ENCODE data around the gene SH3PXD2A.
"Not testable (repeated sequence)": the region's sequence is repeated elsewhere in the genome, so short reads cannot be mapped to it uniquely, and the experiment has no call there.

SH3PXD2A gene

DNA sequence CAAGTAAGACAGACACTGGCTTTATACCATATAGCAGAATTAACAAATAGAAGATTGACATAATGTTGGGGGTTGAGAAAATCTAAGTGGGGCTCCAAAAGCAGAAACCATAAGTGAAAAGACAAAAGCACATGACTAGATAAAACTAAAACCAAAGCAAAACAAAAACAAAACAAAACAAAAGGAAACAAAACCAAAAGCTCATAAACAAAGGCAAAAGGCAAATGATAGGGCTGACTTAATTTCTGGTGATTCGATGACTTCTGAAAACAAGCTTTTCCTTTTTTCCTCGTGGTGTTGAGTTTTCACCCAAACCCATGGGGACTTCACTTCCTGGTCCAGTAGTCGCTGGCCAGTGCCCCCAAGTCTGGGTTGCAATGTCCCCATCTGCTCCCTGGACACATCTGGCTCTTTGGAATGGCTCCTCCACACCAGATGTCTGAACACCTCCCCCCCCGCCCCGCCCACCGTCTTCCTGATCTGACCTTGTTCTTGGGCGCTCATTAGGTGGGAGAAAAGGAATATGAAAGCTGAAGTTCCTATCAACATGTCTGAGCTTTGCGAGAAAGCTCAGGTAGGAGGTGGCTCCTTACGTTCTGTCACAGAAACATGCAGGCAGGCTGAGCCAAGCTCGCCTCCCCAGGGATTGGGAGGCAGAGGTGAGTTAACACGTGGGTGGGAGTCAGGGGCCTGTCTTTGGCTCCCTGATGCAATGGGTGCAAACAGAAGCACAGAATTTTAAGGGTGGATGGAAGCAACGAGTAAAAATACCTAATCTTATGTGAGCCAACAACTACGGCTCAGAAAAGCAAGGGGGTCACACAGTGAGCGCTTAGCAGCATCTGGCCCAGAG is 240.8 kb downstream of the SH3PXD2A start:
- no peak for DNase-seq

DNA sequence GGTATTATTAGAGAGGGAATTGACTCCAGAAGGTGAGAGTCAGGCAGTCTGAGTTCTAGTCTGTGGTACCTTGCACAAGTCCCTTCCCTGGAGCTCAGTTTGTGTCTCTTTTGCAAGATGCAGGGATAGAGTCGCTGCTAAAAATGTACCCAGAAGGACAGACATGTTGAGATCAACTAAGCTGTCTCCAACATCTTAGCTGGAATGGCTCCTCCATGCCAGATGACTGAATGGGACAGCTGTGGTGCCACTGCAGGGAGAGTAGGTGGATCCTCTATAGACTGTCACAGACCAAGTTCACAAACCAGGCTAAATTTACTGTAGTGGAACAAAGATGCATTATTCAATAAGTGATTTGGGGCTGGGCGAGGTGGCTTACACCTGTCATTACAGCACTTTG is 241.8 kb downstream of the SH3PXD2A start:
- no peak for DNase-seq

DNA sequence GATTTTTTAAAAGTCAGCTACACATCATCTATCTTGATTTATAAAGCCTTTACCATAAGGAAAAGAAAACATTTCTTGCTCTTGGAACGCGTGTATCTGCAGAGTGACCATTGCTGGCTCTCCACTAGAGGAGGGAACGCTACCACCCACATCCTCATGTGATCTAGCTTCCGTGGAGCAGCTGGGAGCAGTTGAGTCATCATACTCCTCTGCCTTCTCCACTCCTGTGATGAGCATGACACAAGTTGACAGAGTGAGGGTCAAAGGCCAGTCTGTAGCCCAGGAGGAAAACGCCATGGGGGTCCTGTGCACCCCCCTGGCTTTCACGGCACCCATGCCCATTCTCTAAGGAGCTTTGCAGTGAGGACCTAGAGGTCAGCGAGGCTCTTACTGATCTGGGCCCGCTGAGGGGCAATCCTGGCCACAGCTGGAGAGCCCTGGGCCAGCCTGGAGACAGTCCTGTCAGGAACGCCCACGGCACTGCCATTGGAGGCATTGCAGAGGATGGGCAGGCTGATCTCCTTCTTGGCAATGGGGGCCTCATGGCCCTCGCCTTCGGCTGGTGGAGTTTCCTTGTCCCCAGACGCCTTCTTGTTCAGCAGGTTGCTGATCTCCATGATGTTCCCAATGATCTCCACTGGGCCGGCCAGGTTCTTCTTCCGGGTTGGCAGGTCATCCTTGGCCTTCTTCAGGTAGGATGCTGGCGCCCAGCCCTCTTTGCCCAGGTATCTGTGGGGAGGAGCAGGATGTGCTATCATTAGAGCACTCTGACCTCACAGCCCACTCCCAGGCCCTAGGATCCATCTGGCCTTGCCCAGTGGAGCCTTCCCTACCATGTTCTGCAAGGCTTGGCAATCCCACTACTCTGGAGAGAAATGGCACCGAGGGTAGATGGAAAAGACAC is 242.7 kb downstream of the SH3PXD2A start:
- DNase-seq, result no peak

DNA sequence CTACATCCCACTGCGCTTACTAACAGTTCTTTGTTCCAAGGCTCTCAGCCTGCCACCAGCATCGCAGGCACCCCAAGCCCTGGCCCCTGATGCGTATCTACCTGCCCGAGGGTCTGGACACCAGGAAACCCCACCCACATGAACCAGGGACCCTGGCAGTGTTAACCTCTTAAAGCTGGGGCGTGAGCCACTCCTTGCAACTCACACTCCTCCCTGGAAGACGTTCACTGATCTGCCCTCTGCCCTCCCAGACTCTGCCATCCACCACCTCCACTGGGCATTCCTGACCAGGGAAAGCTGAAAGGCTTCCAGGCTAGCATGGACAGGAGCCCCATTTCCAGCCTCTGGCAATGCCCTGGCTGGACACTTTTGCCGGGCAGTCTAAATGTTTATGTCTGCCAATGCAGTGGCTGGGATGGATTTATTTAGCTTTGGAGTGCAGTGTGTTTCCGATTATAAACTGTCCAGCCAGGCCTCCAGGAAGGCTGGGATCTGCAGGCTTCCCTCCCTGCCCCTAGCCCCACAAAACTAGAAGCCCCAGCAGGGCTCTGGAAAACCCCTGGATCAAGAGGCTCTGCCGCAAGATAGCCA is 244.4 kb downstream of the SH3PXD2A start:
- no peak for DNase-seq

DNA sequence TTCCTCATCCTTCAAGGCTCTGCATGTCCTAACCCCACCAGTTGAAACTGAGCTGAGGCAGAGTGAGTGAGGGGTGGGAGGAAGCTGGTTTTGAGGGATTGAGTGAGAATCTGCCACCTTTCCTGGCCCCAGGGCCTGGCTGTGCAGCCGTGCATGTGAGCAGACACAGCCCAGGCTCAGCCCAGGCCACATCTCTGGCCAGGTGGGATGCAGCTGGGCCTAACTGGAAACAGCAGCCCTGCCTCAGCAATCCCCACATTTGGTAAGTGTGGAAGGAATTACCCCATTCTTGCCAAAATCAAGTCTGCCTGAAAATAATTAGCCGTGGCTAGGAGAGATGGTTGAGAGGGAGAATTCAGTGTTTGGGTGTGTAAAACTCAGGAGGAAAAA is 245.3 kb downstream of the SH3PXD2A start:
- DNase-seq, result no peak

DNA sequence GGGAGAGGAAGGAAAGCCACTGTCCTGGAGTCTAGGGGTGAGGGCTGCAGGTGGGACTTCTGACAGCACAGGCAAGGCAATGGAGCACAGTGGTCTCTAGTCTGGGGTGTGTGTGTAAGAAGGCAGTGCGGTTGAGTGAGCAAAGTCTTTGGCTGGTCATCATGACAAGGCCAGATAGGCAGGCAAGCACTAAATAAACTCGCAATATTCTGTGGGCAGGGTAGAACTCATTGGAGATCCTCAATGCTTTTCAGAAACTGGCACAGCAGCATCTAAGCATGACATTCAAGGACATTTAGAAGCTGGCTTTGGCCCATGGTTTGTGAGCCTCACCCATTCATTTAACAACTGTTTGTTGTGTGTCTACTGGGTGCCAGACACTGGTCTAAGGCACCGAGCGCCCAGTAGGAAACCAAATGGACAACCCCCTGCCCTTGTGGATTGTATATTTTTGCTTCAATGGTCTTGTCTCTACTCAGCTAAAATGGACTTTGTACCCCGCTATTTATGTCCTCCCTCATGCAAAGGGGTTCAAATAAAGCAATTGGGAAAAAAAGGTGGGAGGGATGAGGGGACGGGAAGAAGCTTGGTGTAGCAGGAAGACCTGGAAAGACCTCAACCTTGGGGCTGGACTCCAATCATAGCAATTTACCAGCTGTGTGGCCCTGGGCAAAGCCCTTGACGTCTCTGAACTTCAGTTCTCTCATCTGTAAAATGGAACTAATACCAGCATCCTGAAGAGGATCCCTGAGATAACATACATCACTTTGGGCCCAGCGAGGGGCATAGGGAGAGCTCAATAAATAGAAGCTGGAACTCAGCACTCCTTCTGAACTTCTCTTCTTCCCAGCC is 245.9 kb downstream of the SH3PXD2A start:
- DNase-seq, result no peak

DNA sequence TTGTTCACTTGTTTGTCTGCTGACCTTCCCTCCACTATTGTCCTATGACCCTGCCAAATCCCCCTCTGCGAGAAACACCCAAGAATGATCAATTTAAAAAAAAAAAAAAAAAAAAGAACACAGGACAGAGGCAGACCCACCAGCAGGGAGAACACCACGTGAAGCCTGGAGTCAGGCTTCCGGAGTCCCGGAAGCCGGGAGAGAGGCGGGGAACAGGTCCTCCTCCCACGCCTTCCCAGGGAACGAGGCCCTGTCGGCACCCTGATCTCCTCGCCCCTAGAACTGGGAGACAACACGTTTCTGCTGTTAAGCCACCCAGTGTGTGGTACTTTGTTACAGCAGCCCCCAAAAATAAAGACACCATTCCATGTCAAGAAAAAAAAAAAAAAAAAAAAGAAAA is 247.3 kb downstream of the SH3PXD2A start:
- not testable (repeated sequence) for DNase-seq

DNA sequence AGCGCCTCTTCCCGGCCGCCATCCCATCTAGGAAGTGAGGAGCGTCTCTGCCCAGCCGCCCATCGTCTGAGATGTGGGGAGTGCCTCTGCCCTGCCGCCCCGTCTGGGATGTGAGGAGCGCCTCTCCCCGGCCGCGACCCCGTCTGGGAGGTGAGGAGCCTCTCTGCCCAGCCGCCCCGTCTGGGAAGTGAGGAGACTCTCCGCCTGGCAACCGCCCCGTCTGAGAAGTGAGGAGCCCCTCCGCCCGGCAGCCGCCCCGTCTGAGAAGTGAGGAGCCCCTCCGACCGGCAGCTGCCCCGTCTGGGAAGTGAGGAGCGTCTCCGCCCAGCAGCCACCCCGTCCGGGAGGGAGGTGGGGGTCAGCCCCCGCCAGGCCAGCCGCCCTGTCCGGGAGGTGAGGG is 248.3 kb downstream of the SH3PXD2A start:
- DNase-seq, result not testable (repeated sequence)

DNA sequence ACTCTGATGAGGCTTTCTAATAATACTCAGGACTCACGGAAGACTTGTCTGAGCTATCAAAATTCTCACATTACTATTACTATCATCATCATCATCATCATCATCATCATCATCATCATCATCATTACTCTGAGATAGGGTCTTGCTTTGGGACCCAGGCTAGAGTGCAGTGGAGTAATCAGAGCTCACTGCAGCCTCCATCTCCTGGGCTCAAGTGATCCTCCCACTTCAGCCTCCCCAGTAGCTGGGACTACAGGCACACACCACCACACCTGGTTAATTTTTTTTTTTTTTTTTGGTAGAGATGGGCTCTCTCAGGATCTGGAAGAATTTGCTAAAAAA is 249.3 kb downstream of the SH3PXD2A start:
- DNase-seq, result not testable (repeated sequence)

DNA sequence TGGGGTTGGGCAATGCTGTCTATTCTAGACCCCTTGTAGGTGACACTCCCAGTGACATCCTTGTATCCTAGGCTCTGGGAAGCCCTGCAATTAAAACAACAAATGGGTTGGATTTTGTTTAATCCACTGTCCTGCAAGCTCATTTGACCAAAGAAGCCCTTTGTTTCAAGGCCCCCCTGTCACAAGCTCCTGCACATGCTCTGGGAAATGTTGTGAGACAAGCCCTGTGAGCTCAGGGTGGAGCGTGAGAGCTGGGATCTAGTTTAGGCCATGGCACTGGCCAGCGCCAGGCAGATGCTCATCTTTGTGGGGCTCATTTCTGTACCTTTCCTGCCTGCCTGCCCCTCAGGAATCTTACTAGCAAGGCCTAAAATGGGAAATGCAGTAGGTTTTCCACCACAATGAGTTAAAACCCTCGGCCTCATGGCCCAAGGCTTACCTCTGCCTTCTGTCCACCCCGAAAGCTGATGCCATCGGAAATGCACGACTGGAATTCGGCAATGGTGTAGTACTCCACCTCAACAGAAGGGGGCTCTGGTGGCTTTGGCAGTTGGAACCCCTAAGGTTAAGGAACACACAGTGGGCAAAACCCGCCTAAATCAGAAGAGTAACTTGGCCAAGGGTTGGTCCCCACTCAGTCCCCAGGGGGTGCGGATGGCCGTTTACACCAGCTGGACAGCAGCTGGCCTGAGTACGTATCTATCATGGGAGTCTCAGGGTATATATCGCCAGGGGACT is 249.8 kb downstream of the SH3PXD2A start:
- DNase-seq, result no peak

DNA sequence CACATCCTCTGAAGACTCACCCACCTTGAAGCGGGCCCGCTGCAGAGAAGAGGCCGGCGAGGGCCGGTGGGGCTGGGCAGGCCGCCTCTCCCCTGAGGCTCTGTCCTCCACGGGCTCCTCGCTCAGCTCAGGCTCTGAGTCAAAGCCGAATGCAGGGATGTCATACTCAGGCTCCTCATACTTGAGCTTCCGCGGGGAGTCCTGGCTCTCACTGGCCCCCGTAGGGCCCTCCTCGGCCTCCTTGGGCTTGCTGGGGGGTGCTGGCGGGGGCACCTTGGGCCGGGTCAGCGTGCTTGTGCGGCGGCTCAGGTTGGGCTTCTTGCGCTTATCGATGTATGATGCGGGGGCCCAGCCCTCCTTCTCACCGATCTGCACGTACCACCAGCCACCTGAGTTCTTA is 252.0 kb downstream of the SH3PXD2A start:
- no peak for DNase-seq

DNA sequence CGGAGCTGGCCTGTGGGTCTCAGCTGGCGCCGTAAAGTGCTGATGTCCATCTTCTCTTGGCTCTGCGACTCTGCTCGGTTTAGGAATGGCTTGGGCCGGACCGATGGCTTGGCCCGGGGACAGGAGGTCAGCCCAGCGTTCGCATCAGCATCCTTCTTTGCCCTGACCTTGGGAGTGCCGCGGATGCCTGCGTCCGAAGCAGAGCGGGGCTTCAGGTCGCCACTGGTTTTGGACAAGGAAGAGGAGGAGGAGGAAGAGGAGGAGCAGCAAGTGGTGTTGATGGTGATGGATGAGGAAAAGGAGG is 252.6 kb downstream of the SH3PXD2A start:
- DNase-seq, result no peak

DNA sequence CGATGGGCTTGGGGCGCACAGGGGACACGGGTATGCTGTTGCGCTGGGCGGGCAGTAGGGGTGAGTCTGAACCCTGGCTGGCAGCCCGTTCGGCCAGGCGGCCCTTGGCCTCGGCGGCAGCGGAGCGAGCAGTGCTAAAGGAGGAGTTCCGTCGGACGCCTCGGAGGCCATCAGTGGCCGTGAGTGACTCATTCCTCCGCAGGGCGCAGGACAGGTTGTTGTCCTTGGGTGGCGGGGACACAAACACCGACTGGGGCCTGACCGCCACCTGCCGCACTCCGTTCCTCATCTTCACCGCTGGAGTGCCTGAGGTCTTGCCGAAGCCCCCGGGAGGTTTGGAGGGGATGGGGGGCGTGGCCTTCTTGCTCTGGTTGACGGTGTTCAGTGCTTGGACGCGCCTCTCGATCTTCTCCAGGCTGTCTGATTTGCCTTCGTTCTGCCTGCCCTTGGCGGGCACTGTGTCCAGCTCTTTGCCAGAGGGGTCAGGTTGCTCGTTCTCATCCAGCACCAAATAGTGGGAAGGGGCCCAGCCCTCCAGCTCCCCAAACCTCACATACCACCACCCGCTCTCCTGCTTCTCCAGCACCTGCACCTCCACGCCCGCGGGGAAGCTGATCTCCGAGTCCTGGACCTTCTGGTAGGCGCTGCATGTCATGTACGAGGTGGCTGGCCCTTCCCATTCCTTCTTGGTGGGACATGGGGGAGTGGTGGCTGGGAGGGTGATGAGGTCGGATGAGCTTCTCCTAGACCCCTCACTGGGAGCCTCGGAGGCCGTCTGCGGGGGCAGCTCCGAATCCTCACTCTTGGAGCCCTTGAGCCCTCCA is 253.1 kb downstream of the SH3PXD2A start:
- no peak for DNase-seq

DNA sequence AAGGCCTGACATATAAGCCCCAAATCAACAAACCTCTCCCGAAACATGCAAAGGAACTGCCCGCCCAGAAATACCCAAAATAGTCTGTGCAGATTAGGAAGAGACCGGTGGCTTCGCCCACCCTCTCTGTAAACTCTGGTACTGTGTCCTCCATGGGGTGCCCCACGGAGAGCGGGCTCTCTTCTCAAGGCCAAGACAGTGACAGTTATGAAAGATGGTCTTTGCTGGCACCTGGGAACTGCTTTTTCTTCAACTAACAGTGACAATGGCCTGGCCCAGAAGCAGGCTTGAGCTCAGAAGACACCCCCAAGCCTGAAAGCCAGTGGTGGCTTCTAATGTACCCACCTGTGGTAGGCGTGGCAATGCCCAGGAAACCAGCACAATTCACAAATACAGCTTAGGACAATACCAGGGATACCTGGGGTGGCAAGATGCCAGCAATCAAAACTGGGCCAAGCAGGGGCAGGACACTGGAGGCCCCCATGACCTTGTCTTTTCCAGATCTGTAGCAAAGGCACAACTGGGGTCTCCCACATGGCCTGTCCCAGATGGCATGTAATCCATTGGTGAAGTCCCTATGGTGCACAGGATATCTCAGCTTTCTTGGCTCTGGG is 254.3 kb downstream of the SH3PXD2A start:
- DNase-seq, result no peak

DNA sequence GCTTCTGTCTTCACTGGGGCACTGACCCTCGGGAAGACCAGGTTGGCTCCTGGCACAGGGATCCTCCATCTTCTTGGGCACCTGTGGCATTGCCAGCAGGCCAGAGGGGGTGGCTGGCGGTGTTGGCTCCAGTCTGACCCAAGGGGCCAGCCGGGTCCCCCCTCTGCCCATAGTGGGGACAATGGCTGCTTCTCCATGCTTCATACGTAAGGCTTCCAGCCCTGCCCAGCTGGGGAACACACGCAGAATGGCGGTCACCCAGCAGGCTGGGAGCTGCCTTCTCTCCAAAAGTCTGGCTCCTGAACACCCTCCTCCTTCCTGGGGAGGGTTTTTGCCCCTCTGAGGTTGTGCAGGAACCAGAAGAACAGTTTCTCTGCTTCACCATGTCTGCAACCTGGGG is 255.1 kb downstream of the SH3PXD2A start:
- no peak for DNase-seq

DNA sequence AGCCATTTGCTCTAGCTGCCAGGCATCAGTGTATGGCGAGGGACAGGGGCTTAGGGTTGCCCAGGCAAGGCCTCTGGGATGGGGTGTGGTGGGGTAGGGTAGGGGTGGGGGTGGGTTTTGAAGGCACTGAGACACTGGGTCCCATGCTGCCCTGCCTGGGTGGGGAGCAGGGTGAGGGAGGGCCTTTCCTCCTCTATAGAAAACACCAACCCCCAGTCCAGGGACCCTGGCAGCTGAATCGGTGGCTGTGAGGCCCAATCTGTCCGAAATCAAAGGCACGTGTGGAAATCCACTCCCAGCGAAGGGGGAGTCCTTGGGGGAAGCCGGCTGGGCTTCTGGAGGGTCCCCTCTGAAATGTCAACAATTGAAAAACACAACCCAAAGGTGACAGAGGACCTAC is 255.5 kb downstream of the SH3PXD2A start:
- DNase-seq, result no peak

DNA sequence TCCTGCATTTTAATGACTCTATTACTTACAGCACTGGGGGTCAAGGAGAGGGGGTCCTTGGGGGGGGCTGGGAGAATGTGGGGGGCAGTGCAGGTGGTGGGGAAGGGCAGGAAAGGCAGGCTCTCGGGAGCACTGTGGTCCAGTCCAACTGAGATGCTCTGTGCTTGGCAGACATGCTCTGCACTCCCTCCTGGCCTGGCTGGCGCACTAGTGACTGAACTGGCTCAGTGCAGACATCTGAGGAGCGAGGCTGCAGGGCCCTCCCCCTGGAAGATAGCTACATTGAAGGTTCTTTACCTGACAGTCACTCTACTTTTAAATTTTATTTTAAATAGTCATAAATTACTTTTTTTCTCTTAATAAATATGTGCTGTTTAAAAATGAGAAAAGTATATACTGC is 256.2 kb downstream of the SH3PXD2A start:
- no peak for DNase-seq

DNA sequence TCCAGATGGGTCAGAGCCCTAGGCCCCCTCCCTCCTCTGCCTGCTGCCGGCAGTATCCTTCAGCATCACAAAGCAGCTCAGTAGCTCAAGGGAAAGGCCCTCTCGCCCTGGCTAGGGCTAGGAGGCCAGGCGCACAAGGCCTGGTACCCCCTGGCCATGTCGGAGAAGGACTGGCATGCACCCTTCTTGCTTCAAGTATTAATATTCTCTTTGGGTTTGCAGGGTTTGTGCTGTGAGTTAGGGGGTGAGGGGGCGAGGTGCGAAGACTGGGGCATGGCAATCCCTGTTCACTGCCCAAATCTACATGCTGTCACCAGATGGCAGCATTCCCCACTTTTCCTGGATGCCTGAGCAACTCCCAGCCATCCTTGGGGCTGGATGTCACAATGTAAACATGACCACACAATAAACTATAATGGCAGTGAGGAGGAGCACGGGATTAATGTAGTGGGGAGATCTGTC is 256.7 kb downstream of the SH3PXD2A start:
- DNase-seq, result peak; percentile 27

DNA sequence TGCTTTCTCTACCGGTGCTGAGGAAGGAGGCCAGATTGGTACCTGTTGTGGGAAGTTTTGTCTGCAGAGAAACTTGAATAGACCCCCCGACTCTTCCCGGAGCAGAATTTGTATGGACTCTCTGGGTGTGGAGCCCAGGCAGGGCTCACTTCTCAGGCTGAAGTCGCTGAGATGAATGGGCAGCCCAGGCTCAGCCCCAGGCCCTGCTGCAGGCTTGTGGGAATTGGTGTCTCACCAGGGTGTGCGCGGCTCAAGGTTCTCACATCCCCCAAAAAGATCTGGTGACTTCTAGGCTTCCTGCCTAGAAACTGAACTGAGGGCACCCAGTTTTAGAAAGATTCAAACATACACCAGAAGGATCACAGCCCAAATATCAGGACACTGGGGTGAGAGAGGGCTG is 258.4 kb downstream of the SH3PXD2A start:
- DNase-seq, result no peak

DNA sequence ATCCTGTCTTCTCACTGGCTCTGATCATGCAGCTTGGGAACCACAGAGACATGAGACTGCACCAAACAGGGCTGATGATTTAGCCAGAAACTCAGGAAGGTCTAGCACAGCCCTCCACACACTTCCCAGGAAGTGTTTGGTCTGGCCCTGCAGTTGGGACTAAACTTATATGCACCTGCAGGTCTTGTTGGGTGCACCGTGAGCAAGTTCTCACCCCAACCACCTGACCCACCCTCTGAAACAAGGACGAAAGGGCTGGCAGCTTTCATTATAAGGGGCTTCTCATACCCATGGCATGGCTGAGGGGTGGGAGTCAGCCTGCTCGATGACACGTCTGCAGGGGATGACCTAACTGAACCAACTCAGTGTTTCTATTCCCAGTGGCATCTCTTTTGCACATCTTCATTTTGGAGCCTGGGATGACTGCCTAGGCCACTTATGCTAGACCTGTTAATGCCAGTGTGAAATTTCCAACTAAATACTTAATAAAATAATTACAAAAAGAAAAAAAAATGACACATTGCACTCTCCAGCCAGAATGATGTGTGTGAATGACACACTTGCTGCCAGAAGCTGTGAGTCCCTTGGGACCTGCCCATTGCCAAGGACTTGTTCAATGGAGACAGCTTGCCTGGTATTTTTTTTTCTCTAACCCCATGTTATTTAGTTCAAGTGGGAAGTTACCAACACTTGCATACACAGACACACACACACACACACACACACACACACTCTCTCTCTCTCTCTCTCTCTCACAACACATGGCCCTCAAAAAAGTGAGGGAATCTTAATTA is 259.2 kb downstream of the SH3PXD2A start:
- no peak for DNase-seq

All from NCI-H1048 (cell line).